GM12801 (cell line): ENCODE measurements around the gene ATP11A.

Experiments
- CTCF ChIP-seq: IDR thresholded peaks from one replicate; pipeline ENCODE4 v1.5.1; 2011; ENCODE audit warnings: control low read depth; ENCODE audit not compliant: insufficient read length; ENCODE audit errors: extremely low read depth

The ATP11A gene

GRCh38 chr13:112828082-112828699, 138.4 kb downstream of the ATP11A start:
- TF ChIP-seq CTCF: no peak

DNA sequence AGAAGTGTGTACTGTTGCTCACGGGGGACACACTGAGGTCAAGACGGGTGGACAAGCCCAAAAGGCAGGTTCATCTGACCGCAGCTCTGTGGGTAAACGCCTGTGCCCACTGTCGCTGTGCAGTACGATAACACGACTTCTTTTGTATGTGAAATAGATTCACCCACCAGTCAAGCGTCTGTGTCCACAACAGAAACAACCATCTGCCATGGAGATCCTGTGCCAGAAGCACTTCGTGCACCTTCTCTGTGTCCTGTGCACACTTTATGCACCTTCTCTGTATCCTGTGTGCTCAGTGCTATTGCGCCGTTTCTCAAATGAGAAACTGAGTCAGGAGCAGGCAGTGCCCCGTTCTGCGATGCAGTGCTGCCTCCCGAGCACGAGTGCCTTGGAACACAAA, 138.9 kb downstream of the ATP11A start:
- TF ChIP-seq CTCF: no peak

- no peak for TF ChIP-seq CTCF
Measured at GRCh38 chr13:112831196-112831595, 141.4 kb downstream of the ATP11A start.

GRCh38 chr13:112831801-112832200, 142.0 kb downstream of the ATP11A start:
- TF ChIP-seq CTCF: no peak

GRCh38 chr13:112832811-112833210, 143.0 kb downstream of the ATP11A start:
- no peak for TF ChIP-seq CTCF

DNA sequence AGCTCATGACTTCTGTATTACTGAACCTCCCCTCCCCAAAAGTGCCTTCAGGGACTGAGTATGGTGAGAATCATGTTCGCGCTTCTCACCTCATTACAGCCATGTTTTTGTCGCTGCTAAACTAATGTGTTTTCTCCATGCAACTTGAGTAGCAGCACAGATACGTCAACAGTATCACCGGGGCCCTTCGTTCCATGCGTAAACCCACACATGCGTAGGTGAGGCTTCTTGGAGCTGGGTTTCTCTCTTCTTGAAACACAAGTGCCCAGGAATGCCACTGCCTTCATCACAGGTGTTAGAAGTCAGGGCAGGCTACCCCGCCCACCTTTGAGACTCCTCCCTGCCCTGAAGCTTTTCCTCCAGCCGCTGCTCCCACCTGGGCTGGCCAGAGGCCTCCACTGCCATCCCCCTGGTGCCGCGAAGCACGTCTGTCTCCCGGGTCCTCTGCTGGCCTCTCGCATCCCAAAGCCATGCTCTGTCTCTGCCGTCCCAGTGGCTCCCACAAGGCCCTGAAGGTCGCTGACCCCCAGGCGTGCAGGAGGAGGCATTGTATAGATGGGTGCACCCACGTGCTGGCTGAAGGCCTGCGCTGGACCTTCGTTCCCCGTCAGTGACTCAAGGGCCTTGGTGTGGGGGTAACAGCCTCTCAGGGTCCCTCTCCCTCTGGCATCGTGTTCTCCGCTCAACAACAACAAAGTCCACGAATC, 143.9 kb downstream of the ATP11A start:
- TF ChIP-seq CTCF: no peak

- TF ChIP-seq CTCF: no peak
Measured at GRCh38 chr13:112835344-112835743, 145.5 kb downstream of the ATP11A start.
